Subcutaneous abdominal adipose tissue (tissue), 5 donors: Measurements from ENCODE around the gene SMIM24.
"Not testable (repeated sequence)": the region's sequence is repeated elsewhere in the genome, so short reads cannot be mapped to it uniquely, and the experiment has no call there.

Experiments
- H3K27ac ChIP-seq: one replicate; pipeline ENCODE4 v1.7.0; 2013; ENCODE audit warnings: low read depth, mild to moderate bottlenecking, inconsistent platforms, low read length, moderate library complexity
- H3K27me3 ChIP-seq, 5 donors: one replicate each; pipeline ENCODE4 v1.7.0; 2013; ENCODE audit warnings: low read length in 5 of 5, inconsistent platforms in 1 of 5; ENCODE audit not compliant: control insufficient read depth in 5 of 5, insufficient read depth in 4 of 5
- H3K36me3 ChIP-seq, 5 donors: one replicate each; pipeline ENCODE4 v1.7.0; 2013; ENCODE audit warnings: low read length in 5 of 5; ENCODE audit not compliant: control insufficient read depth in 5 of 5, insufficient read depth in 5 of 5
- H3K4me1 ChIP-seq, 5 donors: one replicate each; pipeline ENCODE4 v1.7.0; 2013; ENCODE audit warnings: low read length in 5 of 5, mild to moderate bottlenecking in 3 of 5, moderate library complexity in 1 of 5; ENCODE audit not compliant: control insufficient read depth in 5 of 5, insufficient read depth in 5 of 5
- H3K4me3 ChIP-seq, 5 donors: one replicate each; pipeline ENCODE4 v1.7.0; 2013; ENCODE audit warnings: low read length in 5 of 5, low read depth in 1 of 5
- H3K9ac ChIP-seq, 5 donors: one replicate each; pipeline ENCODE4 v1.7.0; 2013; ENCODE audit warnings: low read length in 5 of 5, mild to moderate bottlenecking in 4 of 5, moderate library complexity in 3 of 5
- H3K9me3 ChIP-seq, 5 donors: one replicate each; pipeline ENCODE4 v1.7.0; 2013; ENCODE audit warnings: low read length in 5 of 5; ENCODE audit not compliant: control insufficient read depth in 5 of 5
- donor health status: healthy.
- donor health status: healthy.
- donor health status: healthy.
- donor health status: healthy.
- donor health status: healthy.

The SMIM24 gene

GRCh38 chr19:3515891-3516422 lies 35.6 kb upstream of the SMIM24 start:
- Histone ChIP-seq H3K9ac (no peak overlapping the region), H3K27ac (no peak overlapping the region), H3K4me1 (peaks cover 2 to 43% (median 33%) of the 10 kb centered on the region in 5 donors), H3K9me3 (no peaks in the 10 kb centered on the region), H3K4me3 (no peak overlapping the region), H3K27me3 (no peaks in the 10 kb centered on the region), H3K36me3 (peaks cover 0 to 26% (median 17%) of the 10 kb centered on the region in 5 donors)

GRCh38 chr19:3514930-3515329 lies 34.6 kb upstream of the SMIM24 start:
- Histone ChIP-seq H3K4me3 (no peak overlapping the region), H3K4me1 (peaks cover 2 to 45% (median 33%) of the 10 kb centered on the region in 5 donors), H3K27ac (no peak overlapping the region), H3K9me3 (no peaks in the 10 kb centered on the region), H3K27me3 (no peaks in the 10 kb centered on the region), H3K36me3 (peaks cover 0 to 26% (median 22%) of the 10 kb centered on the region in 5 donors), H3K9ac (peak overlapping the region in 2 of 5 donors; percentile 20 to 42)

- Histone ChIP-seq H3K27ac (no peak overlapping the region), H3K4me1 (peaks cover 2 to 50% (median 37%) of the 10 kb centered on the region in 5 donors), H3K27me3 (no peaks in the 10 kb centered on the region), H3K9ac (no peak overlapping the region), H3K36me3 (peaks cover 0 to 25% (median 16%) of the 10 kb centered on the region in 5 donors), H3K4me3 (no peak overlapping the region), H3K9me3 (no peaks in the 10 kb centered on the region)
These were observed 33.2 kb upstream of the SMIM24 start for GRCh38 chr19:3513229-3514140.

GRCh38 chr19:3512562-3513228 lies 32.4 kb upstream of the SMIM24 start:
- H3K9me3 ChIP-seq: no peaks in the 10 kb centered on the region
- H3K4me1 ChIP-seq: peaks cover 2 to 54% (median 40%) of the 10 kb centered on the region in 5 donors
- H3K27me3 ChIP-seq: no peaks in the 10 kb centered on the region
- H3K4me3 ChIP-seq: no peak overlapping the region
- H3K27ac ChIP-seq: no peak overlapping the region
- H3K9ac ChIP-seq: no peak overlapping the region
- peaks cover 0 to 25% (median 16%) of the 10 kb centered on the region in 5 donors for H3K36me3 ChIP-seq

- Histone ChIP-seq H3K4me3 (no peak overlapping the region), H3K27me3 (no peaks in the 10 kb centered on the region), H3K9me3 (no peaks in the 10 kb centered on the region), H3K36me3 (peaks cover 0 to 25% (median 16%) of the 10 kb centered on the region in 5 donors), H3K4me1 (peaks cover 2 to 64% (median 50%) of the 10 kb centered on the region in 5 donors), H3K9ac (peak overlapping the region in 1 of 5 donors; percentile 41), H3K27ac (no peak overlapping the region)
These were observed 31.4 kb upstream of the SMIM24 start for GRCh38 chr19:3511506-3512251.

- H3K27ac ChIP-seq: no peak overlapping the region
- H3K9me3 ChIP-seq: no peaks in the 10 kb centered on the region
- H3K36me3 ChIP-seq: peaks cover 0 to 25% (median 16%) of the 10 kb centered on the region in 5 donors
- no peaks in the 10 kb centered on the region for H3K27me3 ChIP-seq
- no peak overlapping the region for H3K4me3 ChIP-seq
- H3K4me1 ChIP-seq: peaks cover 2 to 66% (median 48%) of the 10 kb centered on the region in 5 donors
- no peak overlapping the region for H3K9ac ChIP-seq
These were observed 30.4 kb upstream of the SMIM24 start for GRCh38 chr19:3510727-3511126.

- no peak overlapping the region for H3K9ac ChIP-seq
- H3K36me3 ChIP-seq: peaks cover 0 to 25% (median 16%) of the 10 kb centered on the region in 5 donors
- H3K9me3 ChIP-seq: no peaks in the 10 kb centered on the region
- H3K27ac ChIP-seq: no peak overlapping the region
- H3K27me3 ChIP-seq: no peaks in the 10 kb centered on the region
- H3K4me3 ChIP-seq: no peak overlapping the region
- H3K4me1 ChIP-seq: peaks cover 2 to 65% (median 50%) of the 10 kb centered on the region in 5 donors
These were observed 29.3 kb upstream of the SMIM24 start for GRCh38 chr19:3509566-3509989.

GRCh38 chr19:3508771-3509535 lies 28.6 kb upstream of the SMIM24 start:
- Histone ChIP-seq H3K9ac (peak overlapping the region in 1 of 5 donors; percentile 47), H3K4me3 (no peak overlapping the region), H3K27me3 (no peaks in the 10 kb centered on the region), H3K36me3 (peaks cover 0 to 24% (median 16%) of the 10 kb centered on the region in 5 donors), H3K9me3 (no peaks in the 10 kb centered on the region), H3K27ac (no peak overlapping the region), H3K4me1 (peaks cover 2 to 59% (median 47%) of the 10 kb centered on the region in 5 donors)

- H3K36me3 ChIP-seq: peaks cover 0 to 23% (median 16%) of the 10 kb centered on the region in 5 donors
- H3K27ac ChIP-seq, H3K4me3 ChIP-seq: not testable (repeated sequence)
These were observed 27.9 kb upstream of the SMIM24 start for GRCh38 chr19:3508121-3508661.

More at GRCh38 chr19:3508121-3508661, 27.9 kb upstream of the SMIM24 start:
- H3K27me3 ChIP-seq, H3K9me3 ChIP-seq: not testable (repeated sequence)
- Histone ChIP-seq H3K4me1 (peaks cover 0 to 51% (median 43%) of the 10 kb centered on the region in 5 donors), H3K9ac (peak overlapping the region in 1 of 5 donors; percentile 47)
